T-helper 17 cell (primary cell): ENCODE results near the gene PDPR. TPM values are rescaled to one million over a fixed set of nuclear protein-coding genes. Genes with fewer than 3 reads are reported as not detected.
"Not testable (repeated sequence)": the region's sequence is repeated elsewhere in the genome, so short reads cannot be mapped to it uniquely, and the experiment has no call there.

Experiments used
- ATAC-seq: fragments of 150-1000 bp; cut with Tn5 transposase; 2 replicates; pipeline ENCODE4 v1.10.0; 2021; ENCODE audit warnings: mild to moderate bottlenecking, moderate library complexity
- DNase-seq, 3 donors: peaks; one replicate each; pipeline versions ENCODE4 v3.0.0 to v3.0.0-alpha.2; 2020 to 2021
- H3K9me3 ChIP-seq: one replicate; pipeline ENCODE4 v1.7.0; 2013; ENCODE audit warnings: low read length, mild to moderate bottlenecking; ENCODE audit not compliant: control insufficient read depth, poor library complexity, severe bottlenecking
- H3K27ac Mint-ChIP-seq: one replicate; pipeline ENCODE4 v1.8.0; 2022; ENCODE audit warnings: mild to moderate bottlenecking, moderate library complexity, mixed read lengths
- H3K27me3 Mint-ChIP-seq: one replicate; pipeline ENCODE4 v1.8.0; 2022; ENCODE audit warnings: mixed read lengths
- H3K36me3 Mint-ChIP-seq: one replicate; pipeline ENCODE4 v1.8.0; 2022; ENCODE audit warnings: low read depth, mixed read lengths
- H3K4me1 Mint-ChIP-seq: one replicate; pipeline ENCODE4 v1.8.0; 2022; ENCODE audit warnings: mild to moderate bottlenecking, mixed read lengths
- H3K4me3 Mint-ChIP-seq: one replicate; pipeline ENCODE4 v1.8.0; 2022; ENCODE audit warnings: mild to moderate bottlenecking, moderate library complexity, mixed read lengths
- total RNA-seq, 4 donors: library from RNA in 2 of 4; stranded (reverse) in 2 of 4; gene quantifications; one replicate each; pipeline ENCODE4 v1.2.3 and lab custom pipeline; 2022 to 2026

Gene PDPR
- total RNA-seq, 2 donors from 2014 or later, result 35.0 to 35.6 TPM

DNA sequence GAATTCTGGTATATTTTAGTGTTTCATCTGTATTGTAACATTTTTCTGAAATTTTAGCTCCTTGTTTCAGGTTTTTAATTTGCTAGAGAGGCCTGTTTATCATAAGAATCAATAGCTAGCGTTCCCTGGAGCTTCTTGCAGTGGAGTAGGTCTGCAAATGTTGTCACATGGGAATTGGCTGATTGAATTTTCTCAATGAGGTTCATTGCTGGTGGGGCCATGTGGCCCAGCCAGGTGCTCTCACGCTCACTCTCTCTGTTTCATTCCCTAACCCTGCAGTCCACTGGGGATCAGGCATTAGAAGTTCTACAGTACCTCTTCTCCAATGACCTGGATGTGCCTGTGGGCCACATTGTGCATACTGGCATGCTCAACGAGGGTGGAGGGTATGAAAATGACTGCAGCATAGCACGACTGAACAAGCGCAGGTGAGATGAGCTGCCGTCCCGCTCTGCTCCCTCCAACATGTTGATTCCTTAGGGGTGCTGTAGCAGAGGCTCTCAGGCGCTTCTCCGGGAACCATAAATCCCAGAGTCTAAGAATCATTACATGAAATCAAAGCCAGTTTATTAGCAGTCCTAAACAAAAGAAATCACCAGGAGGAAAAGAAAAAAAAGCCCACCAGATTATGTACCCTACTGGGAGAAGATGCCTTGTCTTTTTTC, 29.2 kb downstream of the PDPR start:
- not testable (repeated sequence) for H3K27ac Mint-ChIP-seq, H3K27me3 Mint-ChIP-seq, H3K4me1 Mint-ChIP-seq, H3K36me3 Mint-ChIP-seq, DNase-seq, H3K4me3 Mint-ChIP-seq, ATAC-seq, H3K9me3 ChIP-seq

DNA sequence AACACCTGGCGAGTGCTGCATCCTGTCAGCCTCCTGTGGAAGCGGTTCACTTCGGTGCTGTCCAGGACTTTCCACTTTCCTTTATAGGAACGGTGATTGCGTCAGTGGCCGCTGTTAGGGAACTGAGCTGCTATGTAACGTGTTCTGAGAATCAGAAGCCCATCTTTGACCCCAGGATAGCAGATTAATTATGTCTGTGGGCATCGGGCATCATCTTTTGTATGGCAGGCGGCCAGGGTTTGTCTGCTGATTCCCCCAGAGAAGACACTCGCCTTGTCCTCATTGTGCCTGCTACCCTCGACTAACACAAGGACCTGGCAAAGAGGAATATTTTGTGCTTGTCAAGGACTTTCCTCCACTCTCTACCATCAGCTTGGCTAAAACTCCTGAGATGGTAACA, 33.7 kb downstream of the PDPR start:
- ATAC-seq, DNase-seq, H3K27me3 Mint-ChIP-seq, H3K4me3 Mint-ChIP-seq, H3K9me3 ChIP-seq, H3K4me1 Mint-ChIP-seq, H3K27ac Mint-ChIP-seq: not testable (repeated sequence)
- H3K36me3 Mint-ChIP-seq, result peaks cover 28% of the 10 kb centered on the region

DNA sequence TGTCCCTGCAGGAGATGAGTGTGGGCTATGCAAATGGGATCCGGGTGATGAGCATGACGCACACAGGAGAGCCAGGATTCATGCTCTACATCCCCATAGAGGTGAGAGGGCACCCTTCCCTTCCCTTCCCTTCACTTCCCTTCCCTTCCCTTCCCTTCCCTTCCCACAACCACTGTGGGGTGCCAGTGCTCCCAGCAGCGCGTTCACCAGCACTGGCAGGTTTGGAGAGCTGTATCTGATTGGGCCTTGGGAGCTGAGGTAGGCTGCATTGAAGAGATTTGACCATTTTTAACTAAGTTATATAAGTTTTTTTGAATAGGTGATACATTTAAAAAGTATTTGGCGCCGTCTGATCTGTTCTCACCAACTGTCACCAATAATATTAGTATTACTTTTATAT, 34.3 kb downstream of the PDPR start:
- not testable (repeated sequence) for H3K27me3 Mint-ChIP-seq, H3K27ac Mint-ChIP-seq
- peaks cover 30% of the 10 kb centered on the region for H3K36me3 Mint-ChIP-seq

DNA sequence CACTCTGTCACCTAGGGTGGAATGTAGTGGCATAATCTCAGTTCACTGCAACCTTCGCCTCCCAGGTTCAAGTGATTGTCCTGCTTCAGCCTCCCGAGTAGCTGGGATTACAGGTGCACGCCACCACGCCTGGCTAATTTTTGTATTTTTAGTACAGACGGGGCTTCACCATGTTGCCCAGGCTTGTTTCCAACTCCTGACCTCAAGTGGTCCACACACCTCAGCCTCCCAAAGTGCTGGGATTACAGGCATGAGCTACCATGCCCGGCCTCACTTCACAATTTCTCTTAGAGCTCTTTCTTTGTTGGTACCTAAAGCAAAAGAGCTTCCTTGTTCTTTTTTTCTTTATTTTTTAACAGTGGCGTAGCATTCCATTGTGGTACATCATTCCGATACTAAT, 35.2 kb downstream of the PDPR start:
- not testable (repeated sequence) for H3K27ac Mint-ChIP-seq, H3K4me1 Mint-ChIP-seq, H3K9me3 ChIP-seq, DNase-seq, H3K4me3 Mint-ChIP-seq, ATAC-seq, H3K27me3 Mint-ChIP-seq
- peaks cover 30% of the 10 kb centered on the region for H3K36me3 Mint-ChIP-seq

More for the DNA sequence above, 34.3 kb downstream of the PDPR start:
- H3K4me1 Mint-ChIP-seq, H3K4me3 Mint-ChIP-seq, ATAC-seq, DNase-seq, H3K9me3 ChIP-seq: not testable (repeated sequence)

DNA sequence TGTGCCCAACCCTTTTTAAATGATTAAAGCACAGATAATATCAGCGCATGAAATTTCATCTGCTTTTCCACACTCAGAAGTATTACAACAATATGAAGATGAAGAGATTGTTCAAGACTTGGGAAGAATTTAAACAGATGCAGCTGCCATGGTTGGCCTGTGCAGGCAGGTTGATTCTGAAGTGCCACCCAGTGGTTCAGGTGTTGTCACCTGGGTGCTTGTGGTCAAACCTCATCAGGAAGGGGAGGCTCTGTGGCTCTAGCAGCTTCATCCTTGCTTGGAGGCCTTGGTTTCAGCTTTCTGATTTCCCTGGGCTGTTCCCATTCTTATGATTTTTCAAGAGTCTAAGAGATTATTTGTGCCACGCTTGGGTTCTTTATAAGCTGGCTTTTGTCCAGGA, 37.3 kb downstream of the PDPR start:
- H3K4me3 Mint-ChIP-seq, result no peak overlapping the region
- H3K4me1 Mint-ChIP-seq, result peaks cover 6% of the 10 kb centered on the region
- H3K27ac Mint-ChIP-seq, result peak overlapping the region; percentile 56
- H3K36me3 Mint-ChIP-seq, result peaks cover 29% of the 10 kb centered on the region
- H3K27me3 Mint-ChIP-seq, result no peaks in the 10 kb centered on the region
- no peaks in the 10 kb centered on the region for H3K9me3 ChIP-seq
- DNase-seq, result no peak
- ATAC-seq, result no peak

DNA sequence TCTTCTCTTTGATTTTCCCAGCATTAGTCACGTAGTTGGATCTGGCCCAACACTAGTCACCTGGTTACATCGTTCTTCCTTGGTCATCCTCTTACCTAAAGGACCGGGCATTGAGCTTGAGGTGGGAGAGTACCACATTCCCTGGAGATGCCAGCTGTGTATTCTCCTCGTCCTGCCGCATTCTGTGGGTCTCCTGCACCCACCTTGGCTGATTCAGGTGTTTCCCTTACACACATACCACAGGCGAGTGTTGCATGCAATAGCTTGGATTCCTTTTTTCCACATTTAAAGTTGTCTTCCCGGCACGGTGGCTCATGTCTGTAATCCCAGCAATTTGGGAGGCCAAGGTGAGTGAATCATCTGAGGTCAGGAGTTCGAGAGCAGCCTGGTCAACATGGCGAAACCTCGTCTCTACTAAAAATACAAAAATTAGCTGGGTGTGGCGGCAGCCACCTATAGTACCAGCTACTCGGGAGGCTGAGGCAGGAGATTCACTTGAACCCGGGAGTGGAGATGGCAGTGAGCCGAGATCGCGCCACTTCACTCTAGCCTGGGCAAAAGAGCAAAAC, 37.9 kb downstream of the PDPR start:
- H3K36me3 Mint-ChIP-seq, result peaks cover 35% of the 10 kb centered on the region

DNA sequence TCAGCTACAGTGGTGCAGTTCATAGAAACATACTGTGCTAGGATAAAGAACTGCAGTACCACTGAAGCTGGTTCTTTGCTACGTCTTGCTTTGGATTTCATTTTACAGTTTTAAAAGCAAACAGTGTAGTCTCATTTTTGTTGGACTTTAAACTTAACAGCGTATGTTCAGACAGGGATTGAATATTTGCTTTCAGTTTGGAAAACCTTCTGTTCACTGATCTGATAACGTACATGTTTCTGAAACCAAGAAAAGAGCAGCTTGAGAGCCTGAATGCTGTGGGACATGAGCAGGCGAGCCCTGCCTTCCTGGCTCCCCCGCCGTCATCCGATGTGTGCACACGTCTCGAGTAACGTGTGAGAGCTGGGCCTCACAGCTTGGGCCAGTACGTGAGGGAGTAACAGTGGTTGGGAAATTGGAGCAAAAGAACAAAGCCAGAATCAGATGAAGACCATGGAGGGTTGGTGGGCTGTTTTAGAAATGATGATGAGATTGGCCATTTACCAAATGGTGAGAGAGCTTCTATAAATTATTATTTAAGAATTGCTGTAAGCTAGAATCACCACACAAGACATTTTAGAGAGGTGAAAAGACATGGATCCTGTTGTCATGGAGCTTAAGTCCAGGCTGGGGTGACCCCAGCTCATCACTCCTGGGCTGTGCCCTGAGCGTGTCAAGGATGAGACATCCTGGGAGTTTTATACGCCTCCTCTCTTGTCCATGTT, 38.6 kb downstream of the PDPR start:
- Mint-ChIP-seq H3K4me1 (peaks cover 17% of the 10 kb centered on the region), H3K27me3 (no peaks in the 10 kb centered on the region), H3K27ac (peak overlapping the region; percentile 56), H3K36me3 (peaks cover 42% of the 10 kb centered on the region), H3K4me3 (no peak overlapping the region)
- DNase-seq, result no peak
- no peak for ATAC-seq
- no peaks in the 10 kb centered on the region for H3K9me3 ChIP-seq

More for the DNA sequence above, 37.9 kb downstream of the PDPR start:
- no peak overlapping the region for H3K4me3 Mint-ChIP-seq
- DNase-seq, result no peak
- no peaks in the 10 kb centered on the region for H3K9me3 ChIP-seq
- peaks cover 10% of the 10 kb centered on the region for H3K4me1 Mint-ChIP-seq
- ATAC-seq, result no peak
- H3K27me3 Mint-ChIP-seq, result no peaks in the 10 kb centered on the region
- peak overlapping the region; percentile 56 for H3K27ac Mint-ChIP-seq

DNA sequence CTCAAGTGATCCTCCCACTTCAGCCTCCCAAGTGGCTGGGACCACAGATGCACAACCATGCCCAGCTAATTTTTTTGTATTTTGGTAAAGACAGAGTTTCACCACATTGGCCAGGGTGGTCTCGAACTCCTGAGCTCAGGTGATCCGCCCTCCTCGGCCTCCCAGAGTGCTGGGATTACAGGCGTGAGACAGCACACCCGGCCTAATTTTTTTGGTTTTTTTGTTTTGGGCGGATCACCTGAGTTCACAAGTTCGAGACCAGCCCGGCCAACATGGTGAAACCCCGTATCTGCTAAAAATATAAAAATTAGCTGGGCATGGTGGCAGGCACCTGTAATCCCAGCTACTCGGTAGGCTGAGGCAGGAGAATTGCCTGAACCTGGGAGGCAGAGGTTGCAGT, 40.6 kb downstream of the PDPR start:
- not testable (repeated sequence) for H3K27me3 Mint-ChIP-seq, DNase-seq, H3K9me3 ChIP-seq, H3K4me3 Mint-ChIP-seq, H3K27ac Mint-ChIP-seq, ATAC-seq
- H3K4me1 Mint-ChIP-seq, result peaks cover 17% of the 10 kb centered on the region
- H3K36me3 Mint-ChIP-seq, result peaks cover 38% of the 10 kb centered on the region

DNA sequence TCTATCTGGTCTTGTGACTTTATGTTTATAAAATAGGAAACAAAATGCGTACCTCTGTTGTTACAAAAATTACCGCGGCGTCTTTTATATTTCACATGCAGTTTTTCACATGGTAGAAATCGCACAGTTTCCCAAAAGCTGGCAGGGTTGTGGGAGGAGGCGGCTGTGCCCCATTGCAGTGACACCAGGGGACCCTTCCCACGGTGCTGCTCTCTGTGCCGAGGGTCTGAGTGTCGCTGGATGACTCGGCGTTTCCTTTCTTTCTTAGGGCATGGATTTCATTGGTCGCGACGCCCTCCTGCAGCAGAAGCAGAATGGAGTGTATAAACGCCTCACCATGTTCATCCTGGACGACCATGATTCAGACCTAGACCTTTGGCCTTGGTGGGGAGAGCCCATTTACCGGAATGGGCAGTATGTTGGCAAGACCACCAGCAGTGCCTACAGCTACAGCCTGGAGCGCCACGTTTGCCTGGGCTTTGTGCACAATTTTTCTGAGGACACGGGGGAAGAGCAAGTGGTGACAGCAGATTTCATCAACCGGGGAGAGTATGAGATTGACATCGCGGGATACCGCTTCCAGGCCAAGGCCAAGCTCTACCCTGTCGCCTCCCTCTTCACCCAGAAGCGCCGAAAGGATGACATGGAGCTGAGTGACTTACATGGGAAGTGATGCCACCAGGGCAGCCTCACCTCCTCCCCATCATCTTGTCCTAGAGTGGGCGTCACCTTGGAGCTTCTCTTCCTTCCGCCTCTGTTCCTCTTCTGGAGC, 42.3 kb downstream of the PDPR start:
- peaks cover 15% of the 10 kb centered on the region for H3K4me1 Mint-ChIP-seq
- H3K27ac Mint-ChIP-seq, result no peak overlapping the region
- no peak for DNase-seq
- peaks cover 34% of the 10 kb centered on the region for H3K36me3 Mint-ChIP-seq
- no peak for ATAC-seq
- H3K9me3 ChIP-seq, result no peaks in the 10 kb centered on the region
- H3K27me3 Mint-ChIP-seq, result no peaks in the 10 kb centered on the region
- H3K4me3 Mint-ChIP-seq, result no peak overlapping the region

DNA sequence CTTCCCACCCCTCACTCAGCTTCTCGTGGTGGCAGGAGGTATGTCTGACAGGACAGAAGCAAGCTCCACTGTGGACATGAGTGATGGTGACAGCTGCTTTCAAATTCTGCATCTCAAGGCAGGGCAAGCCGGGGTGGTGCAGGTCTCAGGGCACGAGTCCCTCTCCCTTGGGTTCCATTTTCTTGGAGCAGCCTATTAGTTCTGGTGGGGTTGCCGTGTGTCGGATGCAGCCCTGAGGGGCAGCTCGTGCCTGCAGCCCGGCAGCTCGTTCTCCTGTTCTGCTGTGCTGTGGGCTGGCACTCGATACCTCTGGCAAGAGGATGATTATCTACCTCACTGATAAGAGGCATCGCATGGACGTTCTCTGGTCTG, 43.0 kb downstream of the PDPR start:
- Mint-ChIP-seq H3K27me3 (no peaks in the 10 kb centered on the region), H3K27ac (no peak overlapping the region)
- no peaks in the 10 kb centered on the region for H3K9me3 ChIP-seq

DNA sequence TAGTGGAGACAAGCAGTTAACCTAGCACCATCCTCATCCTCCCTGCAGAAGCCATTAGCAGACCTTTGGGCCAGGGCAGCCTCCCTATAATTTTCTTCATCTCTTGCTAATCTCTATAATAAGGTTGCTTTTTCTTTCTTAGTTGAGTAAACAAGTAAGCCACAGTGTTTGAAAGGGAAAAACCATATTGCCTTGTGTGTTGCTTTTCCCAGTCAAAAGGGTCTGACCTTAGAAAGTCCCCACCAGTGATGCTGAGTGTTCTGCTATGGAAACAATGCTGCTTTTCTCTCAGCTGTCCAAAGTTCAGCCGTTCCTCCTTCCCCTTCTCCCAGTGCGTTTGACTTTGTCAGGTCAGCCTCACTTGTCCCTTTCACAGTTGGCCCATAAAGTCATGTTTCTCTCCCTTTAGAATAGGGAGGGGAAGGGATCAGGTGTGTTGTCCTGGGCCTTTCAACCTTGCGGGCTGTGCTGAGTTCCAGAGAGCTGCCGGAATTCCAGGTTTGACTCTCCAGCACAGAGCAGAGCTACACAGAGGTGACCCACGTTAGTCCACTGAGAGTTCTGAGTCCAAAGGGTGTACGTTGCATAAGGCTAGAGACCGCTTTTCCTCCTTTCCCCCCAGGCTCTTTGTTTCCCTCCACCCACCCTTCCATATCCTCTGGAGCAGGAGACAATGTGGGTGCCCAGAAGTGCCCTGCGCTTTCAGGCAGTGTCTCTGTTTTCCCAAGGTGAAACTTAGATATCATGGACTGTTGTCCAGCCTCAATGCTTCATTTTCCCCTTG, 43.5 kb downstream of the PDPR start:
- no peaks in the 10 kb centered on the region for H3K9me3 ChIP-seq
- DNase-seq (no peak), ATAC-seq (no peak)
- H3K27me3 Mint-ChIP-seq, result no peaks in the 10 kb centered on the region
- H3K4me3 Mint-ChIP-seq, result no peak overlapping the region
- H3K36me3 Mint-ChIP-seq, result peaks cover 25% of the 10 kb centered on the region
- peaks cover 15% of the 10 kb centered on the region for H3K4me1 Mint-ChIP-seq
- no peak overlapping the region for H3K27ac Mint-ChIP-seq

More for the DNA sequence above, 43.0 kb downstream of the PDPR start:
- H3K4me3 Mint-ChIP-seq, result no peak overlapping the region
- peaks cover 17% of the 10 kb centered on the region for H3K4me1 Mint-ChIP-seq
- no peak for ATAC-seq
- peaks cover 29% of the 10 kb centered on the region for H3K36me3 Mint-ChIP-seq
- no peak for DNase-seq

DNA sequence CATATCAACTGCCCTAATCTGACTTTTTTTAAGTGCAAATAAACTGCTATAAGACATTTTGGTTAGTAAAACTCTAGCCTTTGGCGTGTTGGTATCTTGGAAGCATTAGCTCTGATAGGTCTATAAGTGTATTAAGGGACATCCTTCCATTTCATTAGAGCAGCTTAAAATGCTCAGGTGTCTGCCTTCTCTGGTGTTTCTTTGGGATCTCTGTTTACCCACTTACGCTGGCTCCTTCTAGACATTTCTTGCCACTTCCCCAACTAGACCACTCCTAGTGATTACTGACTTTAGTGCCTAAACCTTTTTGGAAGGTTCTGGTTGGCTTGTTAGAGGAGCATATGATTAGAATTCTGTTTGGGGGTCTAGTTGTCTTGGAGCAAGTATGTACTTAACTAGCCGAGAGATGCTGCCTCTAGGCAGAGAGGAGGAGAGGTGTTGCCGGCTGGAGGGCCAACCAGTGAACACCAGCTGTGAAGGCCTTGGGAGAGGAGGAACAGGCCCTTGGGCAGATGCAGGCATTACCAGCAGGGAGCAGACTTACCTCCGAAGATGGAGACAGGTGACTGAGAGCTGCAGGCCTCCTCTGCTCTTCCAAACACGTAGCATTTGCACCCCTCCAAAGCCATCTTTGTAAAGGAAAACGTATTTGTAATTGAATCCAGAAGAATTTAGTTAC, 44.3 kb downstream of the PDPR start:
- DNase-seq (no peak), ATAC-seq (no peak)
- no peaks in the 10 kb centered on the region for H3K9me3 ChIP-seq
- Mint-ChIP-seq H3K4me3 (no peak overlapping the region), H3K4me1 (peaks cover 15% of the 10 kb centered on the region), H3K27me3 (no peaks in the 10 kb centered on the region), H3K36me3 (peaks cover 19% of the 10 kb centered on the region), H3K27ac (no peak overlapping the region)
